Activated naive CD4-positive, alpha-beta T cell treated with anti-CD3 and anti-CD28 coated beads for 36 hours (primary cell): ENCODE measurements around the gene PSMB8. TPM values are rescaled to one million over a fixed set of nuclear protein-coding genes. Genes with fewer than 3 reads are reported as not detected.

ENCODE experiments used
- total RNA-seq, 2 experiments: library from RNA; stranded (reverse); gene quantifications; one replicate each; pipeline ENCODE4 v1.2.3, GENCODE V29; 2021

Gene PSMB8
- total RNA-seq, 2 experiments from 2014 or later, result 286 to 308 TPM

Other genes starting within 250 kb of the PSMB8 start
- under 1 TPM; 0.81 to 0.93 TPM for gene HLA-DQA1, start 206.6 kb downstream of the PSMB8 start, total RNA-seq
- 1 to 10 TPM; 6.2 to 7.4 TPM for gene HLA-DQB1, start 177.4 kb downstream of the PSMB8 start, total RNA-seq
- gene HLA-DQA2, start 102.7 kb downstream of the PSMB8 start, total RNA-seq, result not detected
- gene HLA-DQB2, start 80.5 kb downstream of the PSMB8 start, total RNA-seq, result not detected
- 1 to 10 TPM in 1 of 2 experiments, under 1 TPM in 1; 0.91 to 1.1 TPM for gene HLA-DOB, start 27.0 kb downstream of the PSMB8 start, total RNA-seq
- gene TAP2, start 5.3 kb downstream of the PSMB8 start, total RNA-seq, result 100 to 1,000 TPM; 136 to 138 TPM
- gene TAP1, start 9.7 kb upstream of the PSMB8 start, total RNA-seq, result 100 to 1,000 TPM; 187 TPM
- gene PSMB9, start 10.1 kb upstream of the PSMB8 start, total RNA-seq, result 100 to 1,000 TPM; 238 to 241 TPM
- 1 to 10 TPM in 1 of 2 experiments, under 1 TPM in 1; 0.76 to 1.3 TPM for gene HLA-DMB, start 97.0 kb upstream of the PSMB8 start, total RNA-seq
- 10 to 100 TPM; 12.7 to 14.5 TPM for gene HLA-DMA, start 109.0 kb upstream of the PSMB8 start, total RNA-seq
- 100 to 1,000 TPM; 168 to 197 TPM for gene BRD2, start 124.5 kb upstream of the PSMB8 start, total RNA-seq
- 1 to 10 TPM; 1.4 to 1.6 TPM for gene HLA-DOA, start 165.5 kb upstream of the PSMB8 start, total RNA-seq
- 10 to 100 TPM; 12.1 to 15.3 TPM for gene HLA-DPA1, start 229.6 kb upstream of the PSMB8 start, total RNA-seq
- 1 to 10 TPM; 2.8 to 4.0 TPM for gene HLA-DPB1, start 231.9 kb upstream of the PSMB8 start, total RNA-seq